ENCODE results near the gene CNN2.
"Not testable (repeated sequence)": the region's sequence is repeated elsewhere in the genome, so short reads cannot be mapped to it uniquely, and the experiment has no call there.

The CNN2 gene

DNA sequence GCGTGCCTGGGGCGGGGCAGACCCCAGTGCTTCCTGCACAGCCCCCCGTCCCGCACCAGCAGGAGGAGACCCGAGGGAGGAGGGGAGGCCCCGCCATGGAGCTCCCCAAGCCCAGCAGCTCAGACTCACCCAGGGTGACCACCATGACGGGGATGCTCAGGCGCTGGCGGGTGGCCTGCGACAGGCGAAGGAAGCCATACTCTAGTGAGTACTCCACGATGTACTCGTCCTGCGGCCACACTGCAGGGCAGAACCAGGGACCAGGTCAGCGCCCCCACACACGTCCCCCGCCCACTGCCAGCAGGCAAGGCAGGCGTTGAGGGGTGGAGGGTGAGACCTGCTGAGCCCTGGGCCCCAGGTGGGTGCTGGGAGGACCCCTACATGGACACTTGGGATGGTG lies 14.1 kb upstream of the CNN2 start:
- DNase-seq: no peak

DNA sequence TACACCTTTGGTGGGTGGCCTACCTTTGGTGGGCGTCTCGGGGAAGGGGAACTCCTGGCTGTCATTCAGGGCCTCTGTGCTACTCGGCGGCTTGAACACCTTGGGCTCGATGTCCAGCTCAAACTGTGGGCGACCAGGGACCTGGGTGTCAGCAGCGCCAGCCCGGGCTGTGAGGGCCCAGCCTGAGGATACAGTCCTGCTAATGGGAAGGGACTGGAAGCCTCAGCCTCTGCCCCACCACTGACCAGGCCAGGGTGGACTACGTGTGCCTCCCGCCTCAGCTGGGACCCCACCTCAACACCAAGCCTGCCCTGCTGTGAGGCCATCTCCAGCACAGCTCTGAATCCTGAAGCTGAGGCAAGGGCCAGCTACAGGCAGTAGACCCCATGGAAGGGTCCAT lies 13.2 kb upstream of the CNN2 start:
- no peak for DNase-seq

DNA sequence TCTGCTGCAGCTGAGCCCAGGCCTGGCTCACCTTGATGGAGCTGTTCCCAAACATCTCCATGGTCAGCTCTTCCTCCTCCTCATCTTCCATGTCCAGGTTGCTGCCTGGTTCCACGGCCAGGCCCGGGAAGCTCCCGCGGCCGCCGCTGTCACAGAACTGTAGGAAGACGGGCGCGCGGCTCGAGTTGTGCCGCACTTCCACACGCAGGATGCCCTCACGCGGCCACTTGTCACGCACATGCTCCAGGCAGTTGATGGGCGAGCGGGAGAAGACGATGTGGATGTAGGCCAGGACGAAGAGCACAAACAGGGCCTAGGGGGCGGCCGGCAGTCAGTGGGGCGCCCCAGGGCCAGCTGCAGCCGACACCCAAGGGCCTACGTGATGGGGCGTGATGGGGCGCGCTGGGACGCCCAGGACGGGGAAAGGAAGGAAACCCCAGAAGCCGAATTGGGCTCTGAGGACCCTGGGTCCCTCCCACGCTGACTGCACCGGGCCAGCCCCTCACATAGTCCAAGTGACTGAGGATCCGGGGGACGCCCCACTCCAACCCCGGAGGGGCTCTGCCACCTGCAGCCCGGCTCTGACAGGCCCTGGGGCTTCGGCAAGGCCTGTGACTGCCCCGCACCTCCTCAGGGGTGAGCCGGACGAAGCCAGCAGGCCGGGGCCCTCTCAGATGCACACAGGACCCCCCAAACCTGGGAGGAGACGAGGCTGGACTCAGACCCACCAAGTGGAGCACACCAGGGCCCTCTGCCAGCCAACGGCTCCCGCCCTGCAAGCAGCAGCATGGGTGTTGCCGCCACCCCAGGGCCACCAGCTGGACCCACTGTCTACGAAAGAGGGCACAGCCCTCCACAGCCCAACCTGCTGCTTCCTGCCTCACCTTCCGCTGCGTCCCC lies 12.0 kb upstream of the CNN2 start:
- DNase-seq: no peak

DNA sequence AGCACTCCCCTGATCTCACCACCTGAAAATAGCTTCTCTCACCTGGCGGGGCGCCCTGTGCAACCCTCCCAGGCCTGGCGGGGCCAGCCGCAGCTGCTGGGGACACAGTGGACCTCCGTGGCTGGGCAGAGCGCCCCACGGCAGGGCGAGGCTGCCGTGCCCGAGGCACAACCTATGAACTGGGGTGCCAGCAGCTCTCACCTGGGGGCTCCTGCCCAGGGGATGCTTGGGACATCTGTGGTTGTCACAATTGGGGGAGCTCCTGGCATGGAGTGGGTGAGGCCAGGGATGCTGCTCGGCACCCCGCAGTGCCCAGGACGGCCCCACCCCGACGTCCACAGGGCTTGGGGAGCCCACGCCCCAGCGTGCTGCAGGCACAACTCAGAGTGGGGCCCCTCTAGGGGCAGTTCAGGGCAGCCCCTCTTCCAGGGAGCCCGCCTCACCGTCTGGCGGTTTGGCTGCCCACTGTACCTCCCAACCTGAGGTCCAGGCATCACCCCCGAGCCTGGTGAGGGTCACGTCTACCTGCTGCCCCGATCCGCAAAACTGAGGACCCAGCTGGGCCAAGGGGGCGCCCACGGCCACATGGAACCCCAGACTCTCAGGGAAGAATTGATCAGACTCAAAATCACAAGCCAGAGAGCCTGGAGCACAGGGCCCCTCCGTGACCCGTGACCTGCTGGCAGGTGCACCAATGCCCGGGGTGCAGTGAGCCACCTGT lies 11.2 kb upstream of the CNN2 start:
- no peak for DNase-seq

- DNase-seq: no peak
Measured at GRCh38 chr19:1015782-1016646, 10.4 kb upstream of the CNN2 start.

GRCh38 chr19:1016647-1017114 lies 9.7 kb upstream of the CNN2 start:
- DNase-seq: no peak

- no peak for DNase-seq
Measured at GRCh38 chr19:1017115-1017905, 9.1 kb upstream of the CNN2 start.

- DNase-seq: no peak
Measured at GRCh38 chr19:1017906-1018305, 8.5 kb upstream of the CNN2 start.

GRCh38 chr19:1018393-1018792 lies 8.0 kb upstream of the CNN2 start:
- no peak for DNase-seq

- DNase-seq: no peak
Measured at GRCh38 chr19:1018932-1019615, 7.3 kb upstream of the CNN2 start.

GRCh38 chr19:1019616-1019961 lies 6.8 kb upstream of the CNN2 start:
- DNase-seq: no peak

- peak; percentile 53 for DNase-seq
Measured at GRCh38 chr19:1019980-1020867, 6.2 kb upstream of the CNN2 start.

- DNase-seq: peak; percentile 98
Measured at GRCh38 chr19:1020868-1021425, 5.5 kb upstream of the CNN2 start, which contains the start of gene TMEM259. Gene TMEM259 (minus strand): TSS chr19:1021123. CDS start chr19:1020996, 127 bp downstream.

- not testable (repeated sequence) for DNase-seq
Measured at GRCh38 chr19:1023883-1024188, 2.6 kb upstream of the CNN2 start.

DNA sequence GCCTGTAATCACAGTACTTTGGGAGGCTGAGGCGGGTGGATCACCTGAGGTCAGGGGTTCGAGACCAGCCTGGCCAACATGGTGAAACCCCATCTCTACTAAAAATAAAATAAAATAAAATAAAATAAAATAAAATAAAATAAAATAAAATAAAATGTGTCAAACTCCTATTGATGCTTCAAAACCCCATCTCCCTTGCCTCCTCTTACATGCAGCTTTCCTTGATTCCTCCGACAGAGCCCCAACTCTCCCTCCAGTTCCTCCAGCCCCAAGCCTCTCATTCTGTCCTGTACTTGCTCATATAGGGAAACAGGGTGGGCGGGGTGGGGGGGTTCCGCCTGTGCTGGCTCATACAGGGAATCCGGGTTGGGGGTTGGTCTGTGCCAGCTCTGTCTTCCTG lies 1.3 kb upstream of the CNN2 start:
- DNase-seq: not testable (repeated sequence)

- DNase-seq: no peak
Measured at GRCh38 chr19:1026783-1027649, 608 bp downstream of the CNN2 start.

DNA sequence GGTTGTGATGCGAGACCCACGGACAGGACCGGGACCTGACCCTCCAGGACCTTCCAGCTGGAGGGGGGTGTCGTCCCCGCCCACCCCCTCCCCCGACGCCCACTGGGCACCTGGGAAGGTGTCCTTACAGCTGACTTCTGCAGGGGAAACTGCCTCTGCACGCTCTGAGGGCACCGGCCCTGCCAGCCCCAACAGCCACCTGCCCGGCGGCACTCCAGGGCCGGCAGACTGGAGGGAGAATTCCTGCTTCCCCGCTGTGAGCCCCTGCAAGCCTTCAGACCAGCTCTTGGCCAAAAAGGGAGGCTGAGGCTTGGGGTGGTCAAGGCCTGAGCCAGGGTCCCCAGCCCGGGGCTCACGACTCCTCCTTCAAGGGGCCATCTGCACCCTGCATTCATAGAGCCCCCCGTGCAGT lies 1.2 kb downstream of the CNN2 start:
- no peak for DNase-seq

- DNase-seq: peak; percentile 67
Measured at GRCh38 chr19:1028062-1028926, 1.9 kb downstream of the CNN2 start.
